ENCODE measurements around the gene TENM3. TPM values are rescaled to one million over a fixed set of nuclear protein-coding genes. Genes with fewer than 3 reads are reported as not detected.
A peak's percentile ranks its signal among the peaks of the same experiment; 100 is the strongest.

TENM3 gene
- total RNA-seq, 1 donor from 2014 or later: 106 TPM

- Mint-ChIP-seq H3K36me3 (peaks cover 2% of the 10 kb centered on the region), H3K27ac (peak overlapping the region; percentile 44), H3K27me3 (ENCODE audit: low read depth) (no peaks in the 10 kb centered on the region), H3K4me3 (no peak overlapping the region), H3K4me1 (peaks cover 21% of the 10 kb centered on the region), H3K9me3 (no peaks in the 10 kb centered on the region)
- TF ChIP-seq, protein P1, sequence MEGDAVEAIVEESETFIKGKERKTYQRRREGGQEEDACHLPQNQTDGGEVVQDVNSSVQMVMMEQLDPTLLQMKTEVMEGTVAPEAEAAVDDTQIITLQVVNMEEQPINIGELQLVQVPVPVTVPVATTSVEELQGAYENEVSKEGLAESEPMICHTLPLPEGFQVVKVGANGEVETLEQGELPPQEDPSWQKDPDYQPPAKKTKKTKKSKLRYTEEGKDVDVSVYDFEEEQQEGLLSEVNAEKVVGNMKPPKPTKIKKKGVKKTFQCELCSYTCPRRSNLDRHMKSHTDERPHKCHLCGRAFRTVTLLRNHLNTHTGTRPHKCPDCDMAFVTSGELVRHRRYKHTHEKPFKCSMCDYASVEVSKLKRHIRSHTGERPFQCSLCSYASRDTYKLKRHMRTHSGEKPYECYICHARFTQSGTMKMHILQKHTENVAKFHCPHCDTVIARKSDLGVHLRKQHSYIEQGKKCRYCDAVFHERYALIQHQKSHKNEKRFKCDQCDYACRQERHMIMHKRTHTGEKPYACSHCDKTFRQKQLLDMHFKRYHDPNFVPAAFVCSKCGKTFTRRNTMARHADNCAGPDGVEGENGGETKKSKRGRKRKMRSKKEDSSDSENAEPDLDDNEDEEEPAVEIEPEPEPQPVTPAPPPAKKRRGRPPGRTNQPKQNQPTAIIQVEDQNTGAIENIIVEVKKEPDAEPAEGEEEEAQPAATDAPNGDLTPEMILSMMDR (IDR thresholded peaks at IDR 0.05; ENCODE audit: unreplicated experiment): no peak
- DNase-seq (ENCODE audit: low spot score in 2 of 2, unreplicated experiment in 2 of 2): no peak
These were observed 249.2 kb downstream of the TENM3 start for GRCh38 chr4:182492423-182492822.

DNA sequence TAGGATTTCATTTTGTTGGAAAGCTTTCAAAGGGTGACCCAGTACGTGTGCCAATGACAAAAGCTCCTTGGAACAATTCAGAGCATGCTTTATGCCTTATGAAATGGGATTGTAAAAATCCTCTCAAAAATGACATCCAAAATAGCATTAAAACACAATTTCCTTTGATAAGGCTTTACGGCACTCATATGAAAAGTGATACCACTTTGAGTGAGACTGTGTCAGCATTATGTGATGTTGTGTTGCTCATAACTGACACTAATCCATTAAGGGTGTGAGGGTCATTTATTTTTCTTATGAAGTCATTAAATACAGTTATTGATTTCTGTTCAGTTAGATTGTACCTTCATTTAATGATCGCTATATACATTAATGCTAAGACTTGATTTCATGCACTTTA is 250.2 kb downstream of the TENM3 start:
- H3K36me3 Mint-ChIP-seq: peaks cover 1% of the 10 kb centered on the region

GRCh38 chr4:182494103-182494502 is 250.9 kb downstream of the TENM3 start:
- TF ChIP-seq, protein P1 (IDR thresholded peaks at IDR 0.05; ENCODE audit: unreplicated experiment): no peak
- no peak for DNase-seq (ENCODE audit: low spot score in 2 of 2, unreplicated experiment in 2 of 2)
- H3K27ac Mint-ChIP-seq: no peak overlapping the region
- peaks cover 21% of the 10 kb centered on the region for H3K4me1 Mint-ChIP-seq
- no peaks in the 10 kb centered on the region for H3K9me3 Mint-ChIP-seq
- H3K36me3 Mint-ChIP-seq: no peaks in the 10 kb centered on the region
- no peaks in the 10 kb centered on the region for H3K27me3 Mint-ChIP-seq (ENCODE audit: low read depth)
- no peak overlapping the region for H3K4me3 Mint-ChIP-seq

More for the DNA sequence above, 250.2 kb downstream of the TENM3 start:
- TF ChIP-seq, protein P1 (IDR thresholded peaks at IDR 0.05; ENCODE audit: unreplicated experiment): no peak
- H3K27me3 Mint-ChIP-seq (ENCODE audit: low read depth): no peaks in the 10 kb centered on the region
- DNase-seq (ENCODE audit: low spot score in 2 of 2, unreplicated experiment in 2 of 2): no peak
- peaks cover 21% of the 10 kb centered on the region for H3K4me1 Mint-ChIP-seq
- no peaks in the 10 kb centered on the region for H3K9me3 Mint-ChIP-seq
- no peak overlapping the region for H3K27ac Mint-ChIP-seq
- H3K4me3 Mint-ChIP-seq: no peak overlapping the region

DNA sequence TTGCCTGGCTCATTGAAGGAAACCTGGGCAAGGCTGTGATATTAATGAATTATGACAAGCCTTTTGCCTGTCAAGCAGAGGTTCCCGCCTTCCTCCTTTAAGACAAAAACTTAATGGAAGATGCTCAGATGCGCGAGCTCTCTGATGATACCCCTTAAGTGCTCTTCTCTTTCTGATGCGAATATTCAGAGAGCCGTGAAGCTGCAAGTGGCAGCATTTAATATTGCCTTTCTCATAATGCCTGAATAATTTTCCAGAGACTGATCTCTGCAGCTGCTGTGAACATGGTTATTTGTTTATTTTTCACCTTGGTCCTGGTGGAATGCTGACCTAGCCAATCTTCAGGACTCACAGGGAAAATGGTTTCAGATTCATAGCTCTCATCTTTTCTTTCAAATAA is 251.8 kb downstream of the TENM3 start:
- H3K27ac Mint-ChIP-seq: no peak overlapping the region
- no peak for DNase-seq (ENCODE audit: low spot score in 2 of 2, unreplicated experiment in 2 of 2)
- no peaks in the 10 kb centered on the region for H3K9me3 Mint-ChIP-seq
- TF ChIP-seq, protein P1 (IDR thresholded peaks at IDR 0.05; ENCODE audit: unreplicated experiment): no peak
- no peak overlapping the region for H3K4me3 Mint-ChIP-seq
- H3K4me1 Mint-ChIP-seq: peaks cover 21% of the 10 kb centered on the region
- H3K36me3 Mint-ChIP-seq: no peaks in the 10 kb centered on the region
- no peaks in the 10 kb centered on the region for H3K27me3 Mint-ChIP-seq (ENCODE audit: low read depth)

GRCh38 chr4:182495645-182496385 is 252.6 kb downstream of the TENM3 start:
- Mint-ChIP-seq H3K4me1 (peaks cover 21% of the 10 kb centered on the region), H3K4me3 (no peak overlapping the region), H3K9me3 (no peaks in the 10 kb centered on the region), H3K27ac (no peak overlapping the region), H3K27me3 (ENCODE audit: low read depth) (no peaks in the 10 kb centered on the region), H3K36me3 (no peaks in the 10 kb centered on the region)
- TF ChIP-seq, protein P1 (IDR thresholded peaks at IDR 0.05; ENCODE audit: unreplicated experiment): no peak
- DNase-seq (ENCODE audit: low spot score in 2 of 2, unreplicated experiment in 2 of 2): no peak

All from mesothelial cell of epicardium (in vitro differentiated cells).